HPDE6-E6E7 (cell line): ENCODE data around the gene PAK4.
A peak's percentile ranks its signal among the peaks of the same experiment; 100 is the strongest.

Experiments
- DNase-seq: peaks from one replicate; pipeline ENCODE4 v3.0.0; 2011; ENCODE audit warnings: missing footprints; ENCODE audit errors: extremely low spot score

PAK4 gene

GRCh38 chr19:39165857-39166256 lies 40.3 kb downstream of the PAK4 start:
- no peak for DNase-seq

GRCh38 chr19:39166571-39167391 lies 41.2 kb downstream of the PAK4 start:
- peak; percentile 84 for DNase-seq

GRCh38 chr19:39167461-39168257 lies 42.1 kb downstream of the PAK4 start:
- peak; percentile 93 for DNase-seq

- DNase-seq = no peak
Measured at GRCh38 chr19:39168258-39169142, 42.9 kb downstream of the PAK4 start.

GRCh38 chr19:39169143-39169810 lies 43.7 kb downstream of the PAK4 start:
- DNase-seq = no peak

GRCh38 chr19:39170386-39171231 lies 45.0 kb downstream of the PAK4 start:
- DNase-seq = no peak

GRCh38 chr19:39171479-39172465 lies 46.2 kb downstream of the PAK4 start:
- no peak for DNase-seq

GRCh38 chr19:39172700-39173501 lies 47.3 kb downstream of the PAK4 start:
- no peak for DNase-seq

GRCh38 chr19:39173502-39173991 lies 48.0 kb downstream of the PAK4 start:
- no peak for DNase-seq

- DNase-seq = no peak
Measured at GRCh38 chr19:39174142-39174541, 48.6 kb downstream of the PAK4 start.

GRCh38 chr19:39174558-39175544 lies 49.3 kb downstream of the PAK4 start:
- DNase-seq = no peak

GRCh38 chr19:39175564-39175963 lies 50.0 kb downstream of the PAK4 start:
- DNase-seq = no peak

- no peak for DNase-seq
Measured at GRCh38 chr19:39177110-39177699, 51.6 kb downstream of the PAK4 start.

GRCh38 chr19:39177736-39178135 lies 52.1 kb downstream of the PAK4 start:
- no peak for DNase-seq

- no peak for DNase-seq
Measured at GRCh38 chr19:39178296-39179006, 52.9 kb downstream of the PAK4 start.

- no peak for DNase-seq
Measured at GRCh38 chr19:39179754-39180153, 54.2 kb downstream of the PAK4 start.
